IMR-90 (cell line): Measurements from ENCODE around the gene LUZP4. TPM values are rescaled to one million over a fixed set of nuclear protein-coding genes. Genes with fewer than 3 reads are reported as not detected.

Experiments used
- ATAC-seq: fragments of 200-7000 bp; cut with Tn5 transposase; 2 replicates; pipeline ENCODE4 v1.9.1; 2020; ENCODE audit warnings: low read depth, mild to moderate bottlenecking, moderate library complexity
- BruUV-seq: library from RNA; stranded (reverse); fragments of 400-500 nt; replicated peaks from 2 replicates; lab custom pipeline; 2021; lab: Mats Ljungman, UMichigan
- CTCF ChIA-PET: fragments of 300-600 bp; formaldehyde crosslinking; extraction: SDS; loops from one replicate; lab custom pipeline; 2021; ENCODE audit warnings: antibody characterized with exemption; lab: Yijun Ruan, JAX
- POLR2A ChIA-PET: fragments of 300-600 bp; sonication (Branson Sonifier 250); formaldehyde crosslinking; loops from one replicate; lab custom pipeline; 2022; ENCODE audit warnings: antibody characterized with exemption; ENCODE audit not compliant: unreplicated experiment; lab: Charles Lee
- DNase-seq: peaks from one replicate; pipeline ENCODE4 v3.0.0; 2013
- H2AFZ ChIP-seq: replicated peaks from 2 replicates; pipeline ENCODE3; 2013; ENCODE audit warnings: low read length, mild to moderate bottlenecking; ENCODE audit not compliant: poor library complexity
- H2AK5ac ChIP-seq: 2 replicates; pipeline ENCODE4 v1.6.1; 2013; ENCODE audit warnings: low read depth, low read length, inconsistent platforms
- H2AK9ac ChIP-seq: replicated peaks from 2 replicates; pipeline ENCODE3; 2013; ENCODE audit warnings: mild to moderate bottlenecking, low read depth, low read length, moderate library complexity; ENCODE audit not compliant: poor library complexity
- H2BK120ac ChIP-seq: 2 replicates; pipeline ENCODE4 v1.6.1; 2013; ENCODE audit warnings: low read depth, low read length, inconsistent platforms
- H2BK15ac ChIP-seq: 3 replicates; pipeline ENCODE4 v1.6.1; 2013; ENCODE audit warnings: low read depth, low read length, inconsistent platforms
- H2BK20ac ChIP-seq: 2 replicates; pipeline ENCODE4 v1.6.1; 2013; ENCODE audit warnings: low read depth, mild to moderate bottlenecking, inconsistent platforms, low read length, moderate library complexity
- H2BK5ac ChIP-seq: 2 replicates; pipeline ENCODE4 v1.6.1; 2013; ENCODE audit warnings: mild to moderate bottlenecking, low read depth, low read length, inconsistent platforms; ENCODE audit not compliant: poor library complexity, severe bottlenecking
- H3K14ac ChIP-seq: replicated peaks from 2 replicates; pipeline ENCODE4 v1.6.1; 2013; ENCODE audit warnings: low read depth, low read length, inconsistent platforms
- H3K18ac ChIP-seq: 2 replicates; pipeline ENCODE4 v1.6.1; 2013; ENCODE audit warnings: low read depth, low read length, control low read depth
- H3K23ac ChIP-seq: 2 replicates; pipeline ENCODE4 v1.6.1; 2013; ENCODE audit warnings: low read depth, low read length, inconsistent platforms
- H3K27ac ChIP-seq: 2 replicates; pipeline ENCODE4 v1.5.1; 2013; ENCODE audit warnings: mild to moderate bottlenecking, control low read depth, low read length; ENCODE audit not compliant: insufficient read depth
- H3K27me3 ChIP-seq: 2 replicates; pipeline ENCODE4 v1.6.1; 2013; ENCODE audit warnings: low read length; ENCODE audit not compliant: control insufficient read depth, insufficient read depth
- H3K36me3 ChIP-seq: 2 replicates; pipeline ENCODE4 v1.6.1; 2013; ENCODE audit warnings: low read length, mixed read lengths; ENCODE audit not compliant: control insufficient read depth, insufficient read depth
- H3K4ac ChIP-seq: 2 replicates; pipeline ENCODE4 v1.6.1; 2013; ENCODE audit warnings: low read depth, low read length, inconsistent platforms
- H3K4me1 ChIP-seq: 2 replicates; pipeline ENCODE4 v1.6.1; 2013; ENCODE audit warnings: low read length, mixed read lengths; ENCODE audit not compliant: control insufficient read depth, insufficient read depth
- H3K4me2 ChIP-seq: 2 replicates; pipeline ENCODE4 v1.6.1; 2013; ENCODE audit warnings: low read depth, mild to moderate bottlenecking, control low read depth, low read length, moderate library complexity
- H3K4me3 ChIP-seq: 2 replicates; pipeline ENCODE4 v1.5.1; 2013; ENCODE audit warnings: low read depth, mild to moderate bottlenecking, control low read depth, low read length, moderate library complexity; ENCODE audit not compliant: insufficient read depth
- H3K56ac ChIP-seq: 2 replicates; pipeline ENCODE4 v1.6.1; 2013; ENCODE audit warnings: low read length, inconsistent platforms; ENCODE audit not compliant: insufficient read depth; ENCODE audit errors: extremely low read depth
- H3K79me1 ChIP-seq, 2 experiments: 2 replicates each; pipeline ENCODE4 v1.6.1; 2013; ENCODE audit warnings: low read length in 2 of 2, inconsistent platforms in 1 of 2, low read depth in 1 of 2
- H3K9ac ChIP-seq: 2 replicates; pipeline ENCODE4 v1.6.1; 2013; ENCODE audit warnings: low read depth, low read length, control low read depth
- H3K9me1 ChIP-seq: 2 replicates; pipeline ENCODE4 v1.6.1; 2013; ENCODE audit warnings: low read length, inconsistent platforms; ENCODE audit not compliant: insufficient read depth
- H3K9me3 ChIP-seq: 2 replicates; pipeline ENCODE4 v1.6.1; 2013; ENCODE audit warnings: low read length; ENCODE audit not compliant: control insufficient read depth, insufficient read depth
- H4K20me1 ChIP-seq: 2 replicates; pipeline ENCODE4 v1.6.1; 2013; ENCODE audit warnings: low read length, inconsistent platforms; ENCODE audit not compliant: insufficient read depth
- H4K5ac ChIP-seq: 2 replicates; pipeline ENCODE4 v1.6.1; 2013; ENCODE audit warnings: mild to moderate bottlenecking, low read depth, low read length, control low read depth
- H4K8ac ChIP-seq, 2 experiments: 2 replicates each; pipeline ENCODE4 v1.6.1; 2013; ENCODE audit warnings: low read depth in 2 of 2, low read length in 2 of 2, control low read depth in 1 of 2, inconsistent platforms in 1 of 2
- H4K91ac ChIP-seq: 2 replicates; pipeline ENCODE4 v1.6.1; 2013; ENCODE audit warnings: low read depth, low read length, inconsistent platforms; ENCODE audit not compliant: insufficient read depth
- BHLHE40 ChIP-seq: fragments of 150-350 bp; IDR thresholded peaks from 2 replicates; pipeline ENCODE4 v1.6.1; 2016; ENCODE audit warnings: mild to moderate bottlenecking, low read depth, low read length
- CHD1 ChIP-seq: IDR thresholded peaks from 2 replicates; pipeline ENCODE4 v1.6.1; 2012; ENCODE audit warnings: low read depth, low read length, improper control_type of control experiment
- ELK1 ChIP-seq: fragments of 150-350 bp; IDR thresholded peaks from 2 replicates; pipeline ENCODE4 v1.6.1; 2016; ENCODE audit warnings: low read depth, mild to moderate bottlenecking, low read length, moderate library complexity, borderline replicate concordance
- FOS ChIP-seq: fragments of 150-350 bp; IDR thresholded peaks from 2 replicates; pipeline ENCODE4 v1.6.1; 2016; ENCODE audit warnings: low read depth, low read length
- MAFK ChIP-seq: IDR thresholded peaks from 2 replicates; pipeline ENCODE4 v1.6.1; 2012; ENCODE audit warnings: low read depth, low read length, improper control_type of control experiment
- MAZ ChIP-seq: IDR thresholded peaks from 2 replicates; pipeline ENCODE4 v1.6.1; 2012; ENCODE audit warnings: low read depth, mild to moderate bottlenecking, low read length, improper control_type of control experiment, moderate library complexity, borderline replicate concordance
- MXI1 ChIP-seq: IDR thresholded peaks from 2 replicates; pipeline ENCODE4 v1.6.1; 2012; ENCODE audit warnings: low read depth, mild to moderate bottlenecking, low read length, moderate library complexity, borderline replicate concordance
- NFE2L2 ChIP-seq: fragments of 150-350 bp; IDR thresholded peaks from 2 replicates; pipeline ENCODE4 v1.6.1; 2016; ENCODE audit warnings: low read depth, mild to moderate bottlenecking, low read length
- POLR2A ChIP-seq: IDR thresholded peaks from 2 replicates; pipeline ENCODE4 v1.6.1; 2012; ENCODE audit warnings: mild to moderate bottlenecking, low read depth, low read length
- RAD21 ChIP-seq: IDR thresholded peaks from 2 replicates; pipeline ENCODE4 v1.6.1; 2012; ENCODE audit warnings: low read length, improper control_type of control experiment
- RCOR1 ChIP-seq: IDR thresholded peaks from 2 replicates; pipeline ENCODE4 v1.6.1; 2012; ENCODE audit warnings: mild to moderate bottlenecking, low read length, improper control_type of control experiment; ENCODE audit not compliant: insufficient replicate concordance
- RFX5 ChIP-seq: IDR thresholded peaks from 2 replicates; pipeline ENCODE4 v1.8.0; 2012; ENCODE audit warnings: low read depth, mild to moderate bottlenecking, low read length, moderate library complexity
- USF2 ChIP-seq: fragments of 150-350 bp; IDR thresholded peaks from 2 replicates; pipeline ENCODE4 v1.6.1; 2017; ENCODE audit warnings: mild to moderate bottlenecking, antibody characterized with exemption, low read length, low read depth
- WGBS, 2 experiments: methylation state at CpG; one replicate each; pipeline versions ENCODE4 v1.1.5 to v1.1.7; 2013; ENCODE audit warnings: missing lambda C conversion rate in 2 of 2; ENCODE audit not compliant: insufficient read length in 1 of 2; ENCODE audit errors: extremely low coverage in 2 of 2; 5-methylcytosine and 5-hydroxymethylcytosine counted together
- dilution Hi-C: fragments of 300-500 bp; cut with HindIII; formaldehyde crosslinking; loops from one replicate; pipeline ENCODE4 v1.14.3; 2018; ENCODE audit warnings: low sequenced_read_pairs; ENCODE audit not compliant: unreplicated experiment
- in situ Hi-C: fragments of 300-500 bp; cut with MboI; formaldehyde crosslinking; loops from 3 replicates; pipeline ENCODE4 v1.14.3; 2019; ENCODE audit warnings: low sequenced_read_pairs, inconsistent platforms, mixed read lengths
- intact Hi-C: fragments of 100-400 bp; cut with micrococcal nuclease; formaldehyde crosslinking; loops from 2 replicates; pipeline ENCODE4 v1.10.0; 2022
- polyA plus RNA-seq, 3 experiments: library from polyadenylated mRNA; depleted of rRNA; stranded (reverse); fragments of >200 nt; gene quantifications; 2 replicates each; pipeline ENCODE4 v1.2.3, GENCODE V29; 2012; ENCODE audit warnings: low replicate concordance in 1 of 3
- total RNA-seq: library from RNA; depleted of rRNA; stranded (reverse); fragments of >200 nt; gene quantifications from 2 replicates; pipeline ENCODE4 v1.2.3, GENCODE V29; 2012

Gene LUZP4
- total and polyA plus RNA-seq, 2 of the 4 experiments (the other 2 are of a cell fraction), result not detected

- WGBS, 2 experiments, result no CpG with 5 or more reads among the region's 1 CpG
Observed at GRCh38 chrX:115297189-115297588, 7.7 kb downstream of the LUZP4 start.

More at GRCh38 chrX:115297189-115297588, 7.7 kb downstream of the LUZP4 start:
- H4K20me1 ChIP-seq, result no peaks in the 10 kb centered on the region
- no peak overlapping the region for H2AK9ac ChIP-seq
- H4K8ac ChIP-seq, result no peak overlapping the region
- H3K9me3 ChIP-seq, result no peaks in the 10 kb centered on the region
- no peak overlapping the region for H2BK5ac ChIP-seq
- H4K91ac ChIP-seq, result no peak overlapping the region
- H3K23ac ChIP-seq, result no peak overlapping the region
- H2AFZ ChIP-seq, result no peak overlapping the region
- H3K18ac ChIP-seq, result no peak overlapping the region
- no peak overlapping the region for H2BK120ac ChIP-seq
- no peak overlapping the region for H4K5ac ChIP-seq
- no peaks in the 10 kb centered on the region for H3K79me1 ChIP-seq
- in situ Hi-C loops, result no loop called here
- TF ChIP-seq ELK1 (no peak), RAD21 (no peak), BHLHE40 (no peak), USF2 (no peak), CHD1 (no peak), RCOR1 (no peak), POLR2A (no peak), RFX5 (no peak), MAFK (no peak), NFE2L2 (no peak), FOS (no peak), MXI1 (no peak), MAZ (no peak)
- H3K9ac ChIP-seq, result no peak overlapping the region
- no peaks in the 10 kb centered on the region for H3K9me1 ChIP-seq
- no peak overlapping the region for H3K4me2 ChIP-seq
- H3K14ac ChIP-seq, result no peak overlapping the region
- no peak overlapping the region for H3K4me3 ChIP-seq
- H3K4me1 ChIP-seq, result no peaks in the 10 kb centered on the region
- dilution Hi-C loops, result no loop called here
- no peak overlapping the region for H3K4ac ChIP-seq
- no TSS peak for BruUV-seq
- H3K36me3 ChIP-seq, result no peaks in the 10 kb centered on the region
- H2AK5ac ChIP-seq, result no peak overlapping the region
- H2BK15ac ChIP-seq, result no peak overlapping the region
- ATAC-seq (no peak), DNase-seq (no peak)
- POLR2A ChIA-PET, result no interaction called here
- intact Hi-C loops, result no loop called here
- peaks cover 2% of the 10 kb centered on the region; the same call in 1 of the 2 replicates for H3K27me3 ChIP-seq
- H3K27ac ChIP-seq, result no peak overlapping the region
- CTCF ChIA-PET, result no interaction called here
- no peak overlapping the region for H3K56ac ChIP-seq
- no peak overlapping the region for H2BK20ac ChIP-seq
